WTC11 (cell line): Measurements from ENCODE around the gene HES1.

Experiments
- ATF1 ChIP-seq: sonication (generic); formaldehyde crosslinking; IDR thresholded peaks from 2 replicates; pipeline ENCODE4 v1.8.1; 2023; ENCODE audit warnings: mild to moderate bottlenecking, moderate library complexity, missing genetic modification reagents
- CREB1 ChIP-seq: sonication (generic); formaldehyde crosslinking; IDR thresholded peaks from 2 replicates; pipeline ENCODE4 v1.8.0; 2023; ENCODE audit warnings: mild to moderate bottlenecking, missing genetic modification reagents
- CTCF ChIP-seq: fragments of 200-600 bp; IDR thresholded peaks from 2 replicates; pipeline ENCODE4 v1.8.0; 2022; ENCODE audit warnings: antibody characterized with exemption
- FOXJ3 ChIP-seq: sonication (generic); formaldehyde crosslinking; IDR thresholded peaks from 2 replicates; pipeline ENCODE4 v1.9.0; 2021; ENCODE audit warnings: missing genetic modification reagents, mild to moderate bottlenecking, borderline replicate concordance
- FOXK1 ChIP-seq: sonication (generic); formaldehyde crosslinking; IDR thresholded peaks from 2 replicates; pipeline ENCODE4 v1.8.0; 2022; ENCODE audit warnings: mild to moderate bottlenecking, moderate library complexity, missing genetic modification reagents

GRCh38 chr3:194097141-194097882 lies 38.6 kb upstream of the HES1 start:
- TF ChIP-seq CREB1 (CRISPR knock-in tag) = no peak
- no peak for TF ChIP-seq CTCF
- TF ChIP-seq FOXJ3 = no peak
- no peak for TF ChIP-seq FOXK1
- no peak for TF ChIP-seq ATF1 (CRISPR knock-in tag)
